ENCODE measurements around the gene POLR3E.
A peak's percentile ranks its signal among the peaks of the same experiment; 100 is the strongest.

The POLR3E gene

DNA sequence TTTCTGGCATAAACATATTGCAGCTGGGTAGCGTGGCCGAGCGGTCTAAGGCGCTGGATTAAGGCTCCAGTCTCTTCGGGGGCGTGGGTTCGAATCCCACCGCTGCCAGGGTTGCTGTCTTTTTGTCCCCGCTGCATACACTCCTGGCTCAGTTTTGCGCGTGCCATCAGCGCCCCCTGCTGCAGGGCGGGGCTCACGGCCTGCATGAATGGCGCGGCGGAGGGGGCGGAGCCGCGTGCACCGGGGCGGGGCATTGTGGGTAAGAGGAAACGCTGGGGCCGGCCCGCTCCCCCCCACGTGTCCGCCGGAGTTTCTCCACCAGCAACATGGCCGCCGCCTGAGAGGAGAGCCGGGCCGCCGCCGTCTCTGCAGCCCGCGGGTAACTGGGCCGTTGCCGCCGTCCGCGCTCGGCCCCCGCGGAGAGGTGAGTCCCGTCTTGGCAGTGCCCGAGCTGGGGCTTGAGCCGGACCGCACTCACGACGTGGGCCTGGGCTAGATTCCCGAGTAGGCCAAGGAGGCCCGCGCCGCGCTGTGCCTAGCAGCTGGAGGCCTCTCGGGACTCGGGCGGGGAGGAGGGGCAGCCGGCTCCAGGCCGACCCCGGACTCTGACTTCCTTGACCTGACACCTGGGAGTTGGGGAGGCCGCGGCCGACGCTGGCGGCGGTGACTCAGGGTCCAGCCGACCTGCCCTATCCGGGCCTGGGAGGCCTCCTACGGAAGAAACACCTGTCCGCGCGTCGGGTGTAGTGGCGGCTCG lies at the start of gene POLR3E:
TSS of gene POLR3E (plus strand) at position 296 of the 757 bp plus-strand sequence. CDS start 5,560 bp downstream, outside the sequence.
- peak within 1 kb of the TSS; percentile 98 for H3K4me3 Mint-ChIP-seq
- peaks cover 50% of the 10 kb centered on the region for H3K4me1 Mint-ChIP-seq
- H3K27ac Mint-ChIP-seq = peak within 1 kb of the TSS; percentile 94
- no peaks in the 10 kb centered on the region for H3K9me3 Mint-ChIP-seq
- peaks cover 24% of the 10 kb centered on the region for H3K36me3 Mint-ChIP-seq
- no peaks in the 10 kb centered on the region for H3K27me3 Mint-ChIP-seq
- peak; percentile 98 for ATAC-seq

DNA sequence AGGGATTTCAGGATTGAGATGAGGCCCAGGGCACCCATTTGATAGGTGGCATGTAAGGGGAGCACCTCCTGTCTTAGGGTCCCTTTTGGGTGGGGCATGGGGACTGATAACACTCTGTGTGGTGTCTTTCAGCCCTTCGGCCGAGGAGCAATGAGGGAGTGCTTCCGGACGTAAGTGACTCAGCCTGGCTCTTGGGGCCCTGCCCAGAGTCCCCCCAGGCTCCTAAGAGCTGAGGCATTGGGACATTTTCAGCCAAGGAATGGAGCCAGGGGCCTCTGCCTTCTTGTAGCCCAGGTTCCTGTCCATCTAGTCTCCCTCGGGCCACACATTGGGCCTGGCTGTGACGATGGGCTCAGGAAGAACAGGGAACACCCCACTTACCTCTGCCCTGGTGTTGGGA lies 46.7 kb upstream of the POLR3E start:
- Mint-ChIP-seq H3K36me3 (peaks cover 85% of the 10 kb centered on the region), H3K4me1 (no peaks in the 10 kb centered on the region), H3K4me3 (no peak overlapping the region), H3K9me3 (peaks cover 5% of the 10 kb centered on the region), H3K27ac (no peak overlapping the region), H3K27me3 (no peaks in the 10 kb centered on the region)
- no peak for ATAC-seq

GRCh38 chr16:22252317-22252716 lies 44.9 kb upstream of the POLR3E start:
- Mint-ChIP-seq H3K4me3 (no peak overlapping the region), H3K27ac (no peak overlapping the region), H3K27me3 (no peaks in the 10 kb centered on the region), H3K4me1 (no peaks in the 10 kb centered on the region), H3K9me3 (peaks cover 5% of the 10 kb centered on the region), H3K36me3 (peaks cover 86% of the 10 kb centered on the region)
- no peak for ATAC-seq

- Mint-ChIP-seq H3K4me3 (no peak overlapping the region), H3K9me3 (peaks cover 5% of the 10 kb centered on the region), H3K27me3 (no peaks in the 10 kb centered on the region), H3K27ac (no peak overlapping the region), H3K4me1 (no peaks in the 10 kb centered on the region), H3K36me3 (peaks cover 86% of the 10 kb centered on the region)
- ATAC-seq = no peak
Observed at GRCh38 chr16:22253272-22253671, 43.9 kb upstream of the POLR3E start.

DNA sequence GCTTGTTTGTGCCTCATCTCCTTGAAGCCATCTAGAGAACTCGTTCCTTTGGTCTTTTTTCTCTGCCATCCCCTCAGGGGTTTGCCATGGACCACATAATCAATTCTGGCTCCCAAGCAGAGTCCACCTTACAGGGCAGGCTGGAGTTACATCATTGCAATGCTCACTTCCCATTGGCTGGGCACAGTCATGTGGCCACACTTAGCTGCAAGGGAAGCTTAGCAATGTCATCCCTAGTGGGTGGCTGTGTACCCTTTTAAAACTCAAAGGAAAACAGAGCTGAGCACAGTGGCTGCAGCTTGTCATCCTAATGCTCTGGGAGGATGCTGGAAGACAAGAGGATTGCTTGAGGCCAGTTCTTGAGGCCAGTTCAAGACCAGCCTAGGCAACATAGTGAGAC lies 41.9 kb upstream of the POLR3E start:
- no peaks in the 10 kb centered on the region for H3K4me1 Mint-ChIP-seq
- no peak for ATAC-seq
- H3K27ac Mint-ChIP-seq = no peak overlapping the region
- H3K4me3 Mint-ChIP-seq = no peak overlapping the region
- H3K9me3 Mint-ChIP-seq = peaks cover 5% of the 10 kb centered on the region
- H3K36me3 Mint-ChIP-seq = peaks cover 90% of the 10 kb centered on the region
- H3K27me3 Mint-ChIP-seq = no peaks in the 10 kb centered on the region

DNA sequence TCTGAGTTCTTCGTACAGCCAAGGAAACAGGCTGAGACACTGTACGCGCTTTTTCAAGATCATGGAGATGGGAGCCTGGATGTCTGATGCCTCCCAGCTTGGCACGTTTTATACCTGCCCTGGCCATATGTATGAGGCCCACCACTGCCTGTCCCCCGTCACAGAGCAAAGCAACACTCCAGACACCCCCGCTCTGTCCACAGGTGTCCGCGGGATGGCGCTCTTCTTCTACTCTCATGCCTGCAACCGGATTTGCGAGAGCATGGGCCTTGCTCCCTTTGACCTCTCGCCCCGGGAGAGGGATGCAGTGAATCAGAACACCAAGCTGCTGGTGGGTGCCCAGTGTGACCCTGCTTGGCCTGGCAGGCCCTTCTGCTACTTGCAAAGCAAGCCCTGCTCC lies 39.8 kb upstream of the POLR3E start:
- Mint-ChIP-seq H3K27me3 (no peaks in the 10 kb centered on the region), H3K36me3 (peaks cover 75% of the 10 kb centered on the region), H3K4me3 (no peak overlapping the region), H3K27ac (peak overlapping the region; percentile 27), H3K9me3 (peaks cover 3% of the 10 kb centered on the region), H3K4me1 (no peaks in the 10 kb centered on the region)
- no peak for ATAC-seq

DNA sequence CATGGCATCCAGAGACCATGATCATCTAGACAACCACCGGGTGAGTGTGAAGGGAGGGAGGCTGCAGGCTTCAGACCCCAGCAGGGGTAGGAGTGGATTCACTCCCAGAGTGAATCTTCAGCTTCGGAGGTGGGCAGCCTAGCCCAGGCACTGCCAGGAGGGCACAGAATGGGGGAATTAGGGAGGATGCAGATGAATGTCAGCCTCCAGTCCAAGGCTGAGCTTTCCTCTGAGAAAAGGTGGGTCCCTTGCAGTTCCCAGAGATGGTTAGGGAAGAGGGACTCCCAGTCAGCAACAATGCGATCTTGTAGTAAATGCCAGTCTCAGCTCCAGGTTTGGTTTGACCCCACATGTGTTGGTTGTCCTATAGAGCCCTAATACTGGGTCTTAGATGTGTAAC lies 36.7 kb upstream of the POLR3E start:
- no peak overlapping the region for H3K4me3 Mint-ChIP-seq
- ATAC-seq = no peak
- peaks cover 57% of the 10 kb centered on the region for H3K36me3 Mint-ChIP-seq
- H3K27ac Mint-ChIP-seq = no peak overlapping the region
- H3K9me3 Mint-ChIP-seq = no peaks in the 10 kb centered on the region
- no peaks in the 10 kb centered on the region for H3K4me1 Mint-ChIP-seq
- no peaks in the 10 kb centered on the region for H3K27me3 Mint-ChIP-seq

DNA sequence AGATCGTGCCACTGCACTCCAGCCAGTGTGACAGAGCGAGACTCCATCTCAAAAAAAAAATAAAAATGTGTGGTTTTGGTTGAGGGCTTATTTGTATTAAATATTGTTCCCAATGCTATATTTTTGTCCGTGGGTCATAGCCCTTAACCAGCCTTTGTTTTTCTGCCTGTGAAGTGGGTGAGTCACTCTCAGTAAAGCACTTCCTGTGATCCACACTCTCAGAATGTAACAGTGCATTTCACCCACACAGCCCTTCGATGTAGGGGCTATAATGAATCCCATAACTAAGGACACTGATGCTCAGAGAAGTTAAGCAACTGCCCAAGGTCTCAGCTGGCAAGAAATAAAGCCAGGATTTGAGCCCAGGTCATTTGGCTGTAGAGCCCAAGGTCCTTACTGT lies 34.7 kb upstream of the POLR3E start:
- peaks cover 60% of the 10 kb centered on the region for H3K36me3 Mint-ChIP-seq
- H3K4me3 Mint-ChIP-seq = no peak overlapping the region

DNA sequence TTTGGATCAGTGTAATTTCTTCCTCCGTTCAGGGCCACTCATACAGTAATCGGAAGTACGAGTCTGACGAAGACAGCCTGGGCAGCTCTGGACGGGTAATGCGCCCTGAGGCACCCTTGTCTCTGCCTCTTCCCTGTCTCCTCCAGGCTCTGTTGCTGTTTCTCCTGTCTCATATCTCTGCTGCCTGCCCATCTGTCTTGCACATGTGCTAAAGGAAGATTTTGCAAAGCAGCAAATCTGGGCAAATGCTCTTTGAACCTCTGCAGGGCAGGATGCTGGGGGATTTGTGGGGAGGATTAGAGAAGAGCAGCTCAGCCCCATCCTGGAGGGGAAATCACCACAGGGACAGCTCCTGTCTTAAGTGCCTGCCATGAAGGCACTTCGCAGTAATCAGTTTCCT lies 32.4 kb upstream of the POLR3E start:
- Mint-ChIP-seq H3K27ac (no peak overlapping the region), H3K4me1 (no peaks in the 10 kb centered on the region), H3K27me3 (no peaks in the 10 kb centered on the region), H3K9me3 (no peaks in the 10 kb centered on the region), H3K36me3 (peaks cover 53% of the 10 kb centered on the region), H3K4me3 (no peak overlapping the region)
- ATAC-seq = no peak

More for the DNA sequence above, 34.7 kb upstream of the POLR3E start:
- ATAC-seq = no peak
- Mint-ChIP-seq H3K27ac (no peak overlapping the region), H3K27me3 (no peaks in the 10 kb centered on the region), H3K9me3 (no peaks in the 10 kb centered on the region), H3K4me1 (no peaks in the 10 kb centered on the region)

DNA sequence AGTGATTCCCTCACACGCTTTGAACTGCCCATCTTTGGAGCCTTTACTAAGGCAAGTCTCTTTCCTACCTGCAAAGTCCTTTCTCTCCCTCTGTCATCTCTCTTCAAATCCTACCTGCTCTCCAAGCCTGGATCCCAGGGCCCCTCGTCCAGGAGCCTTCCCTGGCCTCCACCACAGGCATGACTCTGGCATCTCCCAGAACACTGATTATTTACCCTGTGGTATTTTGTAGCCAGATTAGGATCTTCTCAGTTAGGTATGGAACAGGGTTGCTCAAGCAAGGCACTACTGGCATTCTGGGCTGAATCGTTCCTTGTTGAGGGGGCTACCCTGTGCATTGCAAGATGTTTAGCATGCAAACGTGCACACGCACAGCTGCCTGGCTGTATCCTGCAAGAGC lies 31.9 kb upstream of the POLR3E start:
- no peaks in the 10 kb centered on the region for H3K27me3 Mint-ChIP-seq
- H3K36me3 Mint-ChIP-seq = peaks cover 53% of the 10 kb centered on the region
- no peak for ATAC-seq
- H3K27ac Mint-ChIP-seq = no peak overlapping the region
- H3K4me3 Mint-ChIP-seq = no peak overlapping the region
- H3K9me3 Mint-ChIP-seq = no peaks in the 10 kb centered on the region
- H3K4me1 Mint-ChIP-seq = no peaks in the 10 kb centered on the region

GRCh38 chr16:22266546-22266945 lies 30.7 kb upstream of the POLR3E start:
- H3K4me1 Mint-ChIP-seq = no peaks in the 10 kb centered on the region
- H3K4me3 Mint-ChIP-seq = no peak overlapping the region
- no peaks in the 10 kb centered on the region for H3K9me3 Mint-ChIP-seq
- no peaks in the 10 kb centered on the region for H3K27me3 Mint-ChIP-seq
- ATAC-seq = no peak
- no peak overlapping the region for H3K27ac Mint-ChIP-seq
- H3K36me3 Mint-ChIP-seq = peaks cover 54% of the 10 kb centered on the region

- no peak overlapping the region for H3K4me3 Mint-ChIP-seq
- H3K4me1 Mint-ChIP-seq = no peaks in the 10 kb centered on the region
- no peak for ATAC-seq
- peaks cover 63% of the 10 kb centered on the region for H3K36me3 Mint-ChIP-seq
- H3K27ac Mint-ChIP-seq = no peak overlapping the region
- no peaks in the 10 kb centered on the region for H3K9me3 Mint-ChIP-seq
- no peaks in the 10 kb centered on the region for H3K27me3 Mint-ChIP-seq
Observed at GRCh38 chr16:22267764-22268163, 29.4 kb upstream of the POLR3E start.

- H3K27me3 Mint-ChIP-seq = no peaks in the 10 kb centered on the region
- H3K4me3 Mint-ChIP-seq = no peak overlapping the region
- no peaks in the 10 kb centered on the region for H3K9me3 Mint-ChIP-seq
- H3K36me3 Mint-ChIP-seq = peaks cover 63% of the 10 kb centered on the region
- ATAC-seq = no peak
- H3K27ac Mint-ChIP-seq = no peak overlapping the region
- no peaks in the 10 kb centered on the region for H3K4me1 Mint-ChIP-seq
Observed at GRCh38 chr16:22270525-22270924, 26.7 kb upstream of the POLR3E start.

DNA sequence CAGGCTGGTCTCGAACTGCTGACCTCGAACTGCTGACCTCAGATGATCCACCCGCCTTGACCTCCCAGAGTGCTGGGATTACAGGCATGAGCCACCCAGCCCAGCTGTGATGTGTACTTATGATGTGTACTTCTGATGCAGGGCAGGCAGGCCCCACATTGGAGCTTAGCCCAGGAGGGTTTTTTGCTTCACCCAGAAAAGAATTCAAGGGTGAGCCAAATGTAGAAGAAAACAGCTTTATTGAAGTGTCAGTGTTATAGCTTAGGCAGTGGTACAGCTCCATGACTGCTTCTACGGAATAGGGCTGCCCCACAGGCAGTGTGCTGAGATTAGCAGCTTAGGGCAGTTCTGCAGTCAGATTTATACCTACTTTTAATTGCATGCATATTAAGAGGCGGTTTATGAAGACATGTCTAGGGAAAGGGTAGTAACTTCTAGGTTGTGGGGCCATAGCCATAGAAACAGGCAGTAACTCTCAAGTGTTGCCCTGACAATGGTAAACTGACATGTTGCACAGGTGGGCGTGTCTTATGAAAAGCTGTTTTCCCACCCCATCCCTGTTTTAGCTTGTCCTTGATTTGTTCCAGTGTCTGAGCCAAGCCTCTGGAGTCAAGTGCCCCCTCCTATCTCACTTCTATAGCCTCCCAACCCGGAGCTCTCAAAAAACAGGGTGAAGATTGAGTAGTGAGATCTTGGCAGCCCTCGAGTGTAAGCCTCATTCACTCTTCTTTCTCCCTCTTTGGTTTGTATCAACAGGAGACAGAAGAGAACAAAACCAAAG lies 24.1 kb upstream of the POLR3E start:
- ATAC-seq = no peak
- H3K4me3 Mint-ChIP-seq = no peak overlapping the region
- peaks cover 61% of the 10 kb centered on the region for H3K36me3 Mint-ChIP-seq
- H3K27me3 Mint-ChIP-seq = no peaks in the 10 kb centered on the region
- H3K9me3 Mint-ChIP-seq = no peaks in the 10 kb centered on the region
- H3K27ac Mint-ChIP-seq = no peak overlapping the region
- H3K4me1 Mint-ChIP-seq = no peaks in the 10 kb centered on the region

DNA sequence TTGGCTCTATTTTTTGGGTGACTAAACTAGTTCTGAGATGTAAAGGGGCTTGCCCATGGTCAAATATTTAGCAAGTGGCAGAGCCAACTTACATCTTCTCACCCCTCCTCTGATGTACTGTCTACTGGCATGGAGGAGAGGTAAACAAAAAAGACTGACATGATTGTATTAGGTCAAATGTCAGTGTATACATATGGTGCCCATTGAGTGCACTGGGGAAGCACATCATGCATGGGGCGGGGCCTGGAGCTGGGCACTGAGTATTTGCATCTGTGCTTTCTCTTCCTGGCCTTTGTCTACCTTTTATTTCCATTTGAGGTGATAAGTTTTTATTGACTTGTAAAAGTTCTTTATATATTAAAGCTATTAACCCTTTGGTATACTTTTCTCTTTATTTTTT lies 22.3 kb upstream of the POLR3E start:
- H3K9me3 Mint-ChIP-seq = no peaks in the 10 kb centered on the region
- H3K4me1 Mint-ChIP-seq = no peaks in the 10 kb centered on the region
- peaks cover 60% of the 10 kb centered on the region for H3K36me3 Mint-ChIP-seq
- no peak for ATAC-seq
- H3K27ac Mint-ChIP-seq = no peak overlapping the region
- H3K4me3 Mint-ChIP-seq = no peak overlapping the region
- no peaks in the 10 kb centered on the region for H3K27me3 Mint-ChIP-seq
